Inferior parietal cortex (tissue), 1 donor: ENCODE results near the gene WWOX.

Source experiments
- DNase-seq: peaks from one replicate; pipeline ENCODE4 v3.0.0-alpha.2; 2016; ENCODE audit errors: extremely low spot score

WWOX gene

GRCh38 chr16:78194948-78195347, 95.5 kb downstream of the WWOX start:
- DNase-seq, result no peak

- no peak for DNase-seq
Observed at GRCh38 chr16:78195797-78196196, 96.3 kb downstream of the WWOX start.

GRCh38 chr16:78196502-78196901, 97.0 kb downstream of the WWOX start:
- DNase-seq, result no peak

- no peak for DNase-seq
Observed at GRCh38 chr16:78198288-78198687, 98.8 kb downstream of the WWOX start.

GRCh38 chr16:78199325-78200022, 100.0 kb downstream of the WWOX start:
- DNase-seq, result no peak

- DNase-seq, result no peak
Observed at GRCh38 chr16:78200023-78200389, 100.6 kb downstream of the WWOX start.

- no peak for DNase-seq
Observed at GRCh38 chr16:78200623-78201096, 101.2 kb downstream of the WWOX start.

GRCh38 chr16:78205506-78205905, 106.1 kb downstream of the WWOX start:
- DNase-seq, result no peak

GRCh38 chr16:78206623-78207223, 107.3 kb downstream of the WWOX start:
- no peak for DNase-seq

- DNase-seq, result no peak
Observed at GRCh38 chr16:78209951-78210661, 110.7 kb downstream of the WWOX start.

- DNase-seq, result no peak
Observed at GRCh38 chr16:78211020-78211599, 111.7 kb downstream of the WWOX start.

GRCh38 chr16:78211946-78212345, 112.5 kb downstream of the WWOX start:
- DNase-seq, result no peak

GRCh38 chr16:78212674-78213073, 113.2 kb downstream of the WWOX start:
- DNase-seq, result no peak

- DNase-seq, result no peak
Observed at GRCh38 chr16:78213751-78214150, 114.3 kb downstream of the WWOX start.

GRCh38 chr16:78215222-78215621, 115.8 kb downstream of the WWOX start:
- DNase-seq, result no peak

GRCh38 chr16:78216166-78216745, 116.8 kb downstream of the WWOX start:
- DNase-seq, result no peak

- DNase-seq, result no peak
Observed at GRCh38 chr16:78217276-78217675, 117.8 kb downstream of the WWOX start.

GRCh38 chr16:78218279-78218678, 118.8 kb downstream of the WWOX start:
- no peak for DNase-seq

GRCh38 chr16:78218856-78219651, 119.6 kb downstream of the WWOX start:
- DNase-seq, result no peak

- DNase-seq, result no peak
Observed at GRCh38 chr16:78220571-78220970, 121.1 kb downstream of the WWOX start.

GRCh38 chr16:78221892-78222291, 122.4 kb downstream of the WWOX start:
- DNase-seq, result no peak
